GM23338 (cell line): ENCODE results near the gene SLC36A3.

Experiments
- CREB1 ChIP-seq: fragments of 250-450 bp; sonication (Bioruptor Pico); IDR thresholded peaks from 2 replicates; pipeline ENCODE4 v1.5.0; 2020; ENCODE audit warnings: low read depth, mild to moderate bottlenecking, moderate library complexity
- CTCF ChIP-seq, 2 experiments: fragments of 200-600 bp in 1 of 2; sonication (generic) in 1 of 2; conservative IDR thresholded peaks; 2 replicates each; pipeline versions ENCODE4 v1.5.1 to v1.6.1; 2016 to 2017; ENCODE audit warnings: antibody characterized with exemption in 2 of 2, low read depth in 2 of 2, mild to moderate bottlenecking in 2 of 2, moderate library complexity in 1 of 2
- ETS1 ChIP-seq: IDR thresholded peaks from 2 replicates; pipeline ENCODE4 v1.6.1; 2016; ENCODE audit warnings: antibody characterized with exemption
- EZH2 ChIP-seq: fragments of 200-600 bp; sonication (generic); IDR thresholded peaks from one replicate; pipeline ENCODE4 v1.8.0; 2017; ENCODE audit warnings: antibody characterized with exemption, mild to moderate bottlenecking, low read depth; ENCODE audit not compliant: unreplicated experiment
- EZH2phosphoT487 ChIP-seq: fragments of 200-600 bp; sonication (generic); IDR thresholded peaks from one replicate; pipeline ENCODE4 v1.8.1; 2018; ENCODE audit warnings: antibody characterized with exemption; ENCODE audit not compliant: unreplicated experiment
- NANOG ChIP-seq: IDR thresholded peaks from 2 replicates; pipeline ENCODE4 v1.6.1; 2016; ENCODE audit warnings: antibody characterized with exemption, borderline replicate concordance
- POLR2AphosphoS5 ChIP-seq: IDR thresholded peaks from 2 replicates; pipeline ENCODE4 v1.6.1; 2016; ENCODE audit warnings: antibody characterized with exemption, low read depth
- REST ChIP-seq: IDR thresholded peaks from one replicate; pipeline ENCODE4 v1.6.1; 2018; ENCODE audit warnings: antibody characterized with exemption; ENCODE audit not compliant: unreplicated experiment
- STAT1 ChIP-seq: IDR thresholded peaks from one replicate; pipeline ENCODE4 v1.6.1; 2016; ENCODE audit warnings: antibody characterized with exemption; ENCODE audit not compliant: unreplicated experiment
- ZNF462 ChIP-seq: fragments of 250-450 bp; sonication (Bioruptor Pico); IDR thresholded peaks from 2 replicates; pipeline ENCODE4 v1.5.0; 2020; ENCODE audit warnings: mild to moderate bottlenecking, moderate library complexity

- TF ChIP-seq EZH2 (no peak), CTCF (conservative IDR thresholded peaks at IDR 0.05; ENCODE audit: low read depth in 2 of 2) (no peak), POLR2AphosphoS5 (no peak), EZH2phosphoT487 (no peak), ETS1 (no peak), ZNF462 (CRISPR knock-in tag) (no peak), NANOG (no peak), CREB1 (CRISPR knock-in tag) (no peak), REST (no peak), STAT1 (no peak)
Observed at GRCh38 chr5:151271336-151271735, 32.2 kb downstream of the SLC36A3 start.
